Frontal cortex (tissue), 4 donors: ENCODE data around the gene MUC16. TPM values are rescaled to one million over a fixed set of nuclear protein-coding genes. Genes with fewer than 3 reads are reported as not detected.
"Not testable (repeated sequence)": the region's sequence is repeated elsewhere in the genome, so short reads cannot be mapped to it uniquely, and the experiment has no call there.

Experiments used
- DNase-seq, 2 donors: peaks; one replicate each; pipeline ENCODE4 v3.0.0; 2012; ENCODE audit warnings: low spot score in 2 of 2
- FAIRE-seq: peaks from 2 replicates; lab custom pipeline; 2012; peaks lifted over from hg19 to GRCh38; lab: Jason Lieb, UNC
- total RNA-seq: library from RNA; depleted of rRNA; stranded (reverse); fragments of >200 nt; gene quantifications from one replicate; pipeline ENCODE4 v1.2.3, GENCODE V29; 2014
- donor health status: control.
- donor health status: control.
- donor health status: control.

MUC16 gene
- total RNA-seq, result not detected

GRCh38 chr19:9009935-9010651 lies at the start of gene MUC16:
Gene MUC16 (minus strand): TSS chr19:9010409.
- DNase-seq (no peak), FAIRE-seq (no peak)

GRCh38 chr19:9058905-9059667 lies 48.9 kb upstream of the MUC16 start:
- no peak for FAIRE-seq
- no peak for DNase-seq

- FAIRE-seq (no peak), DNase-seq (no peak)
These were observed 47.5 kb upstream of the MUC16 start for GRCh38 chr19:9057505-9058258.

- not testable (repeated sequence) for FAIRE-seq, DNase-seq
These were observed 45.9 kb upstream of the MUC16 start for GRCh38 chr19:9056131-9056530.

GRCh38 chr19:9054765-9055164 lies 44.6 kb upstream of the MUC16 start:
- DNase-seq (no peak), FAIRE-seq (no peak)

- DNase-seq (no peak), FAIRE-seq (no peak)
These were observed 44.0 kb upstream of the MUC16 start for GRCh38 chr19:9054207-9054606.

- not testable (repeated sequence) for FAIRE-seq
These were observed 43.5 kb upstream of the MUC16 start for GRCh38 chr19:9053674-9054073.

GRCh38 chr19:9052894-9053293 lies 42.7 kb upstream of the MUC16 start:
- no peak for DNase-seq
- FAIRE-seq, result no peak

More at GRCh38 chr19:9053674-9054073, 43.5 kb upstream of the MUC16 start:
- DNase-seq, result not testable (repeated sequence)

GRCh38 chr19:9046694-9047093 lies 36.5 kb upstream of the MUC16 start:
- no peak for DNase-seq
- FAIRE-seq, result no peak

- FAIRE-seq (no peak), DNase-seq (no peak)
These were observed 34.2 kb upstream of the MUC16 start for GRCh38 chr19:9044449-9044848.

- FAIRE-seq (no peak), DNase-seq (no peak)
These were observed 33.3 kb upstream of the MUC16 start for GRCh38 chr19:9043524-9043923.

- DNase-seq, result no peak
- no peak for FAIRE-seq
These were observed 30.8 kb upstream of the MUC16 start for GRCh38 chr19:9041023-9041422.

- no peak for FAIRE-seq
- no peak for DNase-seq
These were observed 29.9 kb upstream of the MUC16 start for GRCh38 chr19:9040131-9040530.

- FAIRE-seq, result no peak
- DNase-seq, result no peak
These were observed 29.5 kb upstream of the MUC16 start for GRCh38 chr19:9039728-9040127.

GRCh38 chr19:9037400-9038062 lies 27.3 kb upstream of the MUC16 start:
- no peak for DNase-seq
- no peak for FAIRE-seq

- FAIRE-seq, result no peak
- DNase-seq, result no peak
These were observed 22.0 kb upstream of the MUC16 start for GRCh38 chr19:9032136-9032631.

GRCh38 chr19:9018163-9018875 lies 8.1 kb upstream of the MUC16 start:
- FAIRE-seq (no peak), DNase-seq (no peak)

- no peak for FAIRE-seq
These were observed 4.6 kb upstream of the MUC16 start for GRCh38 chr19:9014803-9015202.

GRCh38 chr19:9013988-9014387 lies 3.8 kb upstream of the MUC16 start:
- DNase-seq (no peak), FAIRE-seq (no peak)

More at GRCh38 chr19:9014803-9015202, 4.6 kb upstream of the MUC16 start:
- no peak for DNase-seq
